NB4 (cell line): Measurements from ENCODE around the gene LYRM4.

Source experiments
- POLR2A ChIP-seq: IDR thresholded peaks from 2 replicates; pipeline ENCODE4 v1.6.1; 2011; ENCODE audit warnings: mild to moderate bottlenecking; ENCODE audit not compliant: insufficient read length; ENCODE audit errors: extremely low read depth
- TF ChIP-seq, protein P1 (sequence below): IDR thresholded peaks from one replicate; pipeline ENCODE4 v1.5.1; 2012; ENCODE audit warnings: low read depth, low read length

GRCh38 chr6:5162355-5162754 lies 98.4 kb downstream of the LYRM4 start:
- no peak for TF ChIP-seq POLR2A
- TF ChIP-seq, protein P1, sequence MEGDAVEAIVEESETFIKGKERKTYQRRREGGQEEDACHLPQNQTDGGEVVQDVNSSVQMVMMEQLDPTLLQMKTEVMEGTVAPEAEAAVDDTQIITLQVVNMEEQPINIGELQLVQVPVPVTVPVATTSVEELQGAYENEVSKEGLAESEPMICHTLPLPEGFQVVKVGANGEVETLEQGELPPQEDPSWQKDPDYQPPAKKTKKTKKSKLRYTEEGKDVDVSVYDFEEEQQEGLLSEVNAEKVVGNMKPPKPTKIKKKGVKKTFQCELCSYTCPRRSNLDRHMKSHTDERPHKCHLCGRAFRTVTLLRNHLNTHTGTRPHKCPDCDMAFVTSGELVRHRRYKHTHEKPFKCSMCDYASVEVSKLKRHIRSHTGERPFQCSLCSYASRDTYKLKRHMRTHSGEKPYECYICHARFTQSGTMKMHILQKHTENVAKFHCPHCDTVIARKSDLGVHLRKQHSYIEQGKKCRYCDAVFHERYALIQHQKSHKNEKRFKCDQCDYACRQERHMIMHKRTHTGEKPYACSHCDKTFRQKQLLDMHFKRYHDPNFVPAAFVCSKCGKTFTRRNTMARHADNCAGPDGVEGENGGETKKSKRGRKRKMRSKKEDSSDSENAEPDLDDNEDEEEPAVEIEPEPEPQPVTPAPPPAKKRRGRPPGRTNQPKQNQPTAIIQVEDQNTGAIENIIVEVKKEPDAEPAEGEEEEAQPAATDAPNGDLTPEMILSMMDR = no peak
